K562 (cell line): ENCODE results near the gene SLC35D3.

ENCODE experiments used
- CREB1 ChIP-seq, 2 experiments: sonication (generic) in 1 of 2; formaldehyde crosslinking in 1 of 2; IDR thresholded peaks; 2 replicates each; pipeline versions ENCODE4 v1.6.1 to v1.8.0; 2012 to 2022; ENCODE audit warnings: inconsistent platforms in 1 of 2, mild to moderate bottlenecking in 1 of 2, missing genetic modification reagents in 1 of 2, moderate library complexity in 1 of 2
- POLR2AphosphoS5 ChIP-seq: IDR thresholded peaks from 2 replicates; pipeline ENCODE4 v1.6.1; 2011; ENCODE audit warnings: mild to moderate bottlenecking, low read depth, low read length, moderate library complexity; ENCODE audit not compliant: control insufficient read depth, insufficient read depth

- no peak for TF ChIP-seq POLR2AphosphoS5
- TF ChIP-seq CREB1 (IDR thresholded peaks at IDR 0.05): no peak
- no peak for TF ChIP-seq CREB1 (CRISPR knock-in tag; IDR thresholded peaks at IDR 0.05)
Measured at GRCh38 chr6:136947037-136947436, 24.9 kb downstream of the SLC35D3 start.
